Activated CD4-positive, alpha-beta T cell treated with anti-CD3 and anti-CD28 coated beads, Interleukin-2, Interleukin-6, amounts not matched to agents 100 ng/mL and 50 ng/mL, durations not matched to agents 16 hours and 8 hours (primary cell): Measurements from ENCODE around the gene SZRD1.

Experiments used
- DNase-seq: peaks from one replicate; pipeline ENCODE4 v3.0.0-alpha.2; 2020

The SZRD1 gene

GRCh38 chr1:16397120-16397519, 30.1 kb downstream of the SZRD1 start:
- no peak for DNase-seq

GRCh38 chr1:16398371-16398953, 31.4 kb downstream of the SZRD1 start:
- no peak for DNase-seq

- no peak for DNase-seq
Observed at GRCh38 chr1:16402742-16403141, 35.7 kb downstream of the SZRD1 start.

GRCh38 chr1:16405441-16405840, 38.4 kb downstream of the SZRD1 start:
- DNase-seq, result no peak

- no peak for DNase-seq
Observed at GRCh38 chr1:16406868-16407267, 39.8 kb downstream of the SZRD1 start.

GRCh38 chr1:16409536-16410152, 42.6 kb downstream of the SZRD1 start:
- no peak for DNase-seq

- DNase-seq, result no peak
Observed at GRCh38 chr1:16410803-16411202, 43.8 kb downstream of the SZRD1 start.

GRCh38 chr1:16413191-16413590, 46.1 kb downstream of the SZRD1 start:
- no peak for DNase-seq

- DNase-seq, result peak; percentile 27
Observed at GRCh38 chr1:16418823-16419425, 51.9 kb downstream of the SZRD1 start.

- DNase-seq, result peak; percentile 89
Observed at GRCh38 chr1:16420424-16421118, 53.5 kb downstream of the SZRD1 start.

GRCh38 chr1:16421201-16421600, 54.2 kb downstream of the SZRD1 start:
- peak; percentile 13 for DNase-seq

GRCh38 chr1:16422041-16422440, 55.0 kb downstream of the SZRD1 start:
- DNase-seq, result no peak

- no peak for DNase-seq
Observed at GRCh38 chr1:16425125-16426025, 58.3 kb downstream of the SZRD1 start.

- DNase-seq, result no peak
Observed at GRCh38 chr1:16430606-16431005, 63.6 kb downstream of the SZRD1 start.

GRCh38 chr1:16433030-16433429, 66.0 kb downstream of the SZRD1 start:
- no peak for DNase-seq

- no peak for DNase-seq
Observed at GRCh38 chr1:16434007-16434406, 67.0 kb downstream of the SZRD1 start.

- no peak for DNase-seq
Observed at GRCh38 chr1:16434501-16434900, 67.5 kb downstream of the SZRD1 start.

- DNase-seq, result no peak
Observed at GRCh38 chr1:16436946-16437474, 70.0 kb downstream of the SZRD1 start, which contains the start of gene SPATA21. Gene SPATA21, minus strand, starts transcription at chr1:16437424. Its CDS starts 6,053 bp downstream, at chr1:16431371.

GRCh38 chr1:16438516-16438915, 71.5 kb downstream of the SZRD1 start:
- no peak for DNase-seq

- DNase-seq, result no peak
Observed at GRCh38 chr1:16438924-16439323, 71.9 kb downstream of the SZRD1 start.

GRCh38 chr1:16440131-16440469, 73.1 kb downstream of the SZRD1 start:
- no peak for DNase-seq

- DNase-seq, result peak; percentile 97
Observed at GRCh38 chr1:16440470-16441281, 73.6 kb downstream of the SZRD1 start, which contains the start of gene NECAP2. Gene NECAP2, plus strand, starts transcription at chr1:16440724. Its CDS starts 38 bp downstream, at chr1:16440762.
